ENCODE results near the gene RAB26.
A peak's percentile ranks its signal among the peaks of the same experiment; 100 is the strongest.

RAB26 gene

GRCh38 chr16:2181952-2182351, 33.5 kb downstream of the RAB26 start:
- DNase-seq: no peak

- no peak for DNase-seq
These were observed 35.2 kb downstream of the RAB26 start for GRCh38 chr16:2183671-2184070.

DNA sequence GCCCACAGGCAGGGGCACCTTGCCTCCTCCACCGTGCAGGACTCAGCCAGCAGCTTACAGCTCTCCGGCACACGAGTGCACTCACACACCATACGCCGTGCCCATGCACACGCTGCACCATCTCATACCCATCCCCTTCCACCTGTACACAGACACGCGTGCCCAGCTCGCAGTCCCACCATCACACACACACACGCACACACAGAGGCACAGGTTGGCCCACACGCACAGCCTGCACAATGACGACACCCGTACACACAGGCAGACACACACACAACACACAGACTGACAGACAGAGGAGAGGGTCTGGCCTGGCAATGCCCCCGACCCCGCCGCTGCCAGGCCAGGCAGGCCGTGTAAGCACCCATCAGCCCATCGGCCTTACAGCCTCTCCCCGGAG, 35.9 kb downstream of the RAB26 start:
- no peak for DNase-seq

DNA sequence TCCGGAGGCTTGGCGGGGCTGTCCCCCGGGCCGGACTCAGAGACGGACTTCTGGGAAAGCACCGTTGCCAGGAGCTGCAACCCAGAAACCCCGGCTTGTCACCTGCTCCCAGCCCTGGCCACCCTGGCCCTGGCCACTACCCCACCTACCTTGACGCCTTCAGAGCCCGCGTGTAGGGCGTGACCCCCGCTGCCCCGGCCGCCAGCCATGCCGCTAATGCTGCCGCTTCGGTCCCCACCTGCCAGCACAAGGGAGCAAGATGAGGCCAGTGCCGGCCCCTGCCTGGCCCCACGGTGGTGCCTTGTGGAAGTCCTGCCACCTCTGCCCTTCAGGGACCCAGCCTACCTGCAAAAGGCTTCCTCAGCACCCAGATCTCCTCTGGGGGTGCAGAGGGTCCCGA, 36.5 kb downstream of the RAB26 start:
- DNase-seq: no peak

DNA sequence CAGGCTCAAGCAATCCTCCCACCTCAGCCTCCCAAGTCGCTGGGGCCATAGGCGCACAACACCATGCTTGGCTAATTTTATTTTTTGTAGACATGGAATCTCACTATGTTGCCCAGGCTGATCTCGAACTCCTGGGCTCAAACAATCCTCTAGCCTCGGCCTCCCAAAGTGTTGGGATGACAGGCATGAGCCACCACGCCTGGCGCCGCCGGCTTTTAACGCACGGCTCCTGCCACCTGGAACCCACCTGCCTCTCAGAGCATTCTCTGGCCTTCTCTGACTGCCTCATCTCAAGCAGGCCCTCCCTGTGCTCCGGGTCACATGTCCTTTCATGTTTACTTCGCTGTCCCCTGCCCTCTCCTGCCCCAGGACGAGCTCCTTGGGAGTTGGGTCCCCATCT, 37.6 kb downstream of the RAB26 start:
- no peak for DNase-seq

DNA sequence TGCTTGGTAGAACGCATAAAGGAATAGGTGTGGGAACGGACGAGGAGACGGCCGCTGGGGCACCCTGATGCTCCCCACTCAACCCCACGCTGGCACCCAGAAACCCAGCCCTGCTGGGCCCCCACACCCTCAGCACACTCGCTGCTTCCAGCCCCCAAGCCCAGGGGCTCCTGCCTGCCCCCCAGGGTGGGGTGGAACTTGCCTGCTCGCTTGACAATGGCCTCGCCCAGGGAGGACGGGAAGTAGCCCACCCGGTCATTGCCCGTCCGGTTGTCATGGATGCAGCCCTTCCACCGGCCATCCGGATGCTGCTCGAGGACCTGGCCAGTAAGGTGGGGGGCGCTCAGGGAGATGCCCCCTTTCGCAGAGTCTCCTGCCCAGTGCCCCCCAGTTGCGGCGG, 38.1 kb downstream of the RAB26 start:
- DNase-seq: no peak

GRCh38 chr16:2187212-2187611, 38.8 kb downstream of the RAB26 start:
- DNase-seq: no peak

DNA sequence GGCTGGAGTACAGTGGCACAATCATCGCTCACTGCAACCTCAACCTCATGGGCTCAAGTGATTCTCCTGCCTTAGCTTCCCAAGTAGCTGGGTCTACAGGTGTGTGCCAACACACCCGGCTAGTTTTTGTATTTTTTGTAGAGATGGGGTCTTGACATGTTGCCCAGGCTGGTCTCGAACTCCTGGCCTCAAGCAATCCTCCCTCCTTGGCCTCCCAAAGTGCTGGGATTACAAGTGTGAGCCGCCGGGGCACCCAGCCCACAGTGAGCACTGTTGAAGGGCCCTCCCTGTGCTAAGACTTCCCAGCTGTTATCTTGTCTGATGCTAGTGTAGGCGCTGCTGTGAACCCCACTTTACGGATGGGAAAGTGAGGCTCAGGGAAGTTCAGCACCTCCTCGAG, 40.0 kb downstream of the RAB26 start:
- no peak for DNase-seq

- DNase-seq: no peak
These were observed 40.9 kb downstream of the RAB26 start for GRCh38 chr16:2189252-2189893.

DNA sequence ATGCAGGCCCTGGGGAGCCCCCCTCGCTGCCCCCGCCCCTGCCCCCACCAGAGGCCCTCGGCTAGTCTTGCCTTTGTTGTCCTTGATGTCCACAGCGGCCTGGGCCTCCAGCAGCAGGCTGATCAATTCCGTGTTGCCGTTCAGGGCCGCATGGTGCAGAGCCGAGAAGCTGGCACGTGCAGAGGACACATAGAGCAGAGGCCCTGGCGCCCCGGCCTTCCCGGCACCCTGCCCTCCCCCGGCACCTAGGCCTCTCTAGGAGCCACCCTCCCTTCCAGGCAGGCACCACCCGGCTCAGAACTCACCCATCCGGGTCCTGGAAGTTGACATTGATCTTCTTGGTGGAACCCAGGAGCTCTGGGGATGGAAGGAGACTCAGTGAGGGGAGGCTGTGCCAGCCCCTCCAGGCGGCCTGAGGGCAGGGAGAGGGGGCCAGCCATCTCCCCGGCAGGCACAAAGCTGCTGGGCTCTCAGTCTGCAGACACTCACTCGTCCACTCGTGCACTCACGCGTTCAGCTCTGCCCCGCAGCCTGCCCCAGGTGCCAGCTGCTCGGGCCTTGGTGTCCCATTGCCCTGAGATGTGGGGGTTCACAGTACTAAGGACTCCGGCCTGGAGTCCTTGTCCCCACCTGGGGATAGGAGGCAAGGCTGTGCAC, 41.7 kb downstream of the RAB26 start:
- no peak for DNase-seq

DNA sequence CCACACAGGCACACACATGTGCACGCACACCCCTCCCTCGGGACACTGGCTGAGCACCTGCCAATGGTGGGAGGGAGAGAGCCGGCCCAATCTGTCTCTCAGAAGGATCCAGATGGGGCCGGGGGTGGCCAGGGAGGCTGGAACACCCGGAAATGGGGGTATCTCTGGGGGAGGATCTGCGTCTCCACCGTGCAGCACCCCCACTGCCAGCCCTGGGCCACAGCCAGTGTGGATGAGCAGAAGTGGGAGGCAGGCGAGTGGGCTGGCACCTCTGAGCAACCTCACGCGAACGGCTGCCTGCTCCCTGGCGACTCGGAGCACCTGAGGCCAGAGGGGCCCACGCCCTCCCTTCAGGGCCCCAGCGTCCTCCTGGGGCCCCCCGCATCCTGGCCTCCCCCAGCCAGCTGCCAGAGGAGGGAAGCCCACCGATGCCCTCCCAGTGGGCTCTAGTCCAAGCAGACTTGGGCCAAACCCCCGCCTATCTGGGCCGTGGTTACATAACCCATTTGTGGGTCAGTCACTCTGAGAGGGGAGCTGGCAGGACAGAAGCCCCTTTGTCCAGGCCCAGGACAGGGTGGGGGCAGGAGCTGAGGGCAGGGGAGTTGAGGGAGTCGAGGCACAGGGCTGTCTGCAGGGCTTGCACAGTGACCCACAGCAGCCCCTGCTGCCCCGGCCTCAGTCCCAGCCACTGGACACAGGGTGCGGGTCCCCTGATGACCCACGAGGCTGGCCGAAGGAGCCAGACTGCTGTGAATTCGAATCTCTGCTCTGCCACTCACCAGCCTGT, 42.4 kb downstream of the RAB26 start:
- no peak for DNase-seq

GRCh38 chr16:2191446-2191706, 43.0 kb downstream of the RAB26 start:
- no peak for DNase-seq

GRCh38 chr16:2194166-2194834, 45.9 kb downstream of the RAB26 start:
- DNase-seq: no peak

DNA sequence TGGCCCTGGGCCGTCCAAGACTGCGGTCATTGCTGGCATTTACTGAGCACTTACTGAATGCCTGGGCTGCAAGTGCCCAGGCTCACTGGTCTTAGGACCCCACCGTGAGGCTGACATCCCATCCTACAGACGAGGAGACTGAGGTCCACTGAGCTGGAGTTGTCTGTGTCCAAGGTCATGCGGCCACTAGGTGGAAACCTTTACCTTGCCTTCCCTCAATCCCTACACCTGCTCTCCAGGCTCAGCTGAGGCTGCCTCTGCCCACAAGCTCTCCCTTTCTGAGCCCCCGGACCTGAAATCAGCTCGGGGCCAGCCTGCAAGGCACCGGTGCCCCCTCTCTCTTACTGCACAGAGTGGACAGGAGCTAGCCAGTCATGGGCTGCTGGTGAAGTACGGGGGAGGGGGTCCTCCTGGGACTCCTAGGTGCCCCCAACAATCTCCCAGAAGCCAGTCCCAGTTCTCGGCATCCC, 46.5 kb downstream of the RAB26 start:
- peak; percentile 54 for DNase-seq

- peak; percentile 33 for DNase-seq
These were observed 47.1 kb downstream of the RAB26 start for GRCh38 chr16:2195322-2196161.

- DNase-seq: peak; percentile 46
These were observed 47.9 kb downstream of the RAB26 start, which contains the start of gene CASKIN1 for GRCh38 chr16:2196162-2196980. TSS of gene CASKIN1 (minus strand) at chr16:2196605. CDS start at chr16:2196432, 173 bp downstream.

DNA sequence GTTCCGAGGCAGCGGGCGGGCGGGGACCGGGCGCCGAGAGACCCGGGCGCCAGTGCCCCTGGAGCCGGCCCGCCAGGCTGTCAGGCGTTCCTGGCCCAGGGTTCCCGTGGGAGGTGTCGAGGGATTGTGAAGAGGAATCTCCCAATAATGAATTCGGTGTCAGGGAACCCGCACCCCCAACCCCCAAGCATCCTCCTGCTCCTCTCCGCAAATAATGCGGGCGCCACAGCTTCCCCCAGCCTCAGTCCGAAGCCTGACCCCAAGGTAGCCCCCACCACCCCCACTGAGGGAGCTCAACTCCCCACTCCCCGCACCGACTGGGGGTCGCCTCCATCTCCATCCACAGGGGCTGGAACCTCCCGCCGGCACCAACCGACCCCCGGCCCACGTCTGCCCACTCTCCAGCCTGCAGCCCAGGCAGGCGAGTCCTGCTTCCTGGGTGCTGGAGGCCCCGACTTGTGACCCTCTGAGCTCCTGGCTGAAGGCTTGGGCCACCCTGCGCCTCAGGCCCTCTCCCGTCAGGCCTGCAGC, 48.6 kb downstream of the RAB26 start:
- DNase-seq: no peak

GRCh38 chr16:2197765-2198164, 49.3 kb downstream of the RAB26 start:
- DNase-seq: peak; percentile 15

- no peak for DNase-seq
These were observed 49.9 kb downstream of the RAB26 start for GRCh38 chr16:2198283-2198682.

GRCh38 chr16:2199095-2199494, 50.7 kb downstream of the RAB26 start:
- peak; percentile 34 for DNase-seq

DNA sequence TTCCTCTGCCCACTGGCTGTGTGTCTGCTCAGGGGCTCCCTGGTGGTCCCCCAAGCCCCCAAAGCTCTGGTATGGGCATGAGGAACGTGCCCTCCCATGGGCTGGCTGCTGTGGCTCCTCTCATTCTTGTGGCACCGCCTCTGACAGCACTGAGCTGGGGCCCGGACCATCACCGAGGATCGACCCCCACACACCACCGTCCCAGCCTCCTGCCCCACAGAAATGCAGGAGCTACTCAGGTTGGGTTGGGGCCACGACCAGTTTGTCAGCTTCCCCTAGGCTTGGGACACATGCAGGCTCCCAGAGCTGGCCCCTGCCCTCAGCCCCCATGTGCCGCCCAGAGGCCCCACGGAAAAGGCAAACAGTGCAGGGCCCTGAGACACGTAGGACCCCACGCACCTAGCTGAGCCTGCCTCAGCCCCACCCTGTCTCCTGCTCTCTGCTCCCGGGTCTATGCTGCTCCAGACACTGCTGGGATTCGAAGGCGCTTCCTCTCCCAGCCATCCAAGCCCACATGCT, 51.3 kb downstream of the RAB26 start:
- DNase-seq: no peak

Measured in right hindlimb (tissue), 1 donor.